GM23338 (cell line): ENCODE results near the gene SPATA31D3.
"Not testable (repeated sequence)": the region's sequence is repeated elsewhere in the genome, so short reads cannot be mapped to it uniquely, and the experiment has no call there.

Experiments
- CREB1 ChIP-seq: fragments of 250-450 bp; sonication (Bioruptor Pico); IDR thresholded peaks from 2 replicates; pipeline ENCODE4 v1.5.0; 2020; ENCODE audit warnings: low read depth, mild to moderate bottlenecking, moderate library complexity
- CTCF ChIP-seq, 2 experiments: fragments of 200-600 bp in 1 of 2; sonication (generic) in 1 of 2; conservative IDR thresholded peaks; 2 replicates each; pipeline versions ENCODE4 v1.5.1 to v1.6.1; 2016 to 2017; ENCODE audit warnings: antibody characterized with exemption in 2 of 2, low read depth in 2 of 2, mild to moderate bottlenecking in 2 of 2, moderate library complexity in 1 of 2
- ETS1 ChIP-seq: IDR thresholded peaks from 2 replicates; pipeline ENCODE4 v1.6.1; 2016; ENCODE audit warnings: antibody characterized with exemption
- EZH2 ChIP-seq: fragments of 200-600 bp; sonication (generic); IDR thresholded peaks from one replicate; pipeline ENCODE4 v1.8.0; 2017; ENCODE audit warnings: antibody characterized with exemption, mild to moderate bottlenecking, low read depth; ENCODE audit not compliant: unreplicated experiment
- EZH2phosphoT487 ChIP-seq: fragments of 200-600 bp; sonication (generic); IDR thresholded peaks from one replicate; pipeline ENCODE4 v1.8.1; 2018; ENCODE audit warnings: antibody characterized with exemption; ENCODE audit not compliant: unreplicated experiment
- JUNB ChIP-seq: IDR thresholded peaks from one replicate; pipeline ENCODE4 v1.6.1; 2016; ENCODE audit warnings: antibody characterized with exemption; ENCODE audit not compliant: unreplicated experiment
- POLR2AphosphoS5 ChIP-seq: IDR thresholded peaks from 2 replicates; pipeline ENCODE4 v1.6.1; 2016; ENCODE audit warnings: antibody characterized with exemption, low read depth
- REST ChIP-seq: IDR thresholded peaks from one replicate; pipeline ENCODE4 v1.6.1; 2018; ENCODE audit warnings: antibody characterized with exemption; ENCODE audit not compliant: unreplicated experiment
- STAT1 ChIP-seq: IDR thresholded peaks from one replicate; pipeline ENCODE4 v1.6.1; 2016; ENCODE audit warnings: antibody characterized with exemption; ENCODE audit not compliant: unreplicated experiment
- ZNF462 ChIP-seq: fragments of 250-450 bp; sonication (Bioruptor Pico); IDR thresholded peaks from 2 replicates; pipeline ENCODE4 v1.5.0; 2020; ENCODE audit warnings: mild to moderate bottlenecking, moderate library complexity

- not testable (repeated sequence) for TF ChIP-seq EZH2; CTCF (conservative IDR thresholded peaks at IDR 0.05; ENCODE audit: low read depth in 2 of 2); EZH2phosphoT487; CREB1 (CRISPR knock-in tag); POLR2AphosphoS5; STAT1; JUNB; ETS1; REST; ZNF462 (CRISPR knock-in tag)
Observed at GRCh38 chr9:81928305-81928704, 15.0 kb upstream of the SPATA31D3 start, which contains the start of gene SPATA31D4.
